WERI-Rb-1 (cell line): ENCODE data around the gene HERC2.
"Not testable (repeated sequence)": the region's sequence is repeated elsewhere in the genome, so short reads cannot be mapped to it uniquely, and the experiment has no call there.

ENCODE experiments used
- DNase-seq: peaks from one replicate; pipeline ENCODE4 v3.0.0-alpha.2; 2020
- H3K27ac ChIP-seq: fragments of 250-450 bp; sonication (Bioruptor Pico); 2 replicates; pipeline ENCODE4 v1.5.1; 2020; ENCODE audit warnings: mild to moderate bottlenecking, moderate library complexity
- H3K27me3 ChIP-seq: fragments of 250-450 bp; sonication (Bioruptor Pico); 2 replicates; pipeline ENCODE4 v1.5.1; 2021; ENCODE audit warnings: mild to moderate bottlenecking, low read depth, moderate library complexity; ENCODE audit not compliant: insufficient read depth, severe bottlenecking
- H3K36me3 ChIP-seq: fragments of 250-450 bp; sonication (Bioruptor Pico); 2 replicates; pipeline ENCODE4 v1.5.1; 2020; ENCODE audit warnings: mild to moderate bottlenecking, moderate library complexity
- H3K4me3 ChIP-seq: 2 replicates; pipeline ENCODE4 v1.5.1; 2011; ENCODE audit warnings: low read depth, mild to moderate bottlenecking, control low read depth, low read length
- H3K9me3 ChIP-seq: fragments of 250-450 bp; sonication (Bioruptor Pico); 2 replicates; pipeline ENCODE4 v1.5.1; 2021; ENCODE audit warnings: mild to moderate bottlenecking, moderate library complexity; ENCODE audit not compliant: severe bottlenecking
- TF ChIP-seq, protein P1 (sequence below): IDR thresholded peaks from 2 replicates; pipeline ENCODE4 v1.5.1; 2011; ENCODE audit warnings: low read depth, mild to moderate bottlenecking, control low read depth, inconsistent platforms, low read length

Gene HERC2

GRCh38 chr15:28289694-28290463 is 32.1 kb downstream of the HERC2 start:
- Histone ChIP-seq H3K27ac (no peak overlapping the region), H3K4me3 (no peak overlapping the region), H3K27me3 (no peaks in the 10 kb centered on the region), H3K36me3 (peaks cover 11% of the 10 kb centered on the region), H3K9me3 (no peaks in the 10 kb centered on the region)
- TF ChIP-seq, protein P1, sequence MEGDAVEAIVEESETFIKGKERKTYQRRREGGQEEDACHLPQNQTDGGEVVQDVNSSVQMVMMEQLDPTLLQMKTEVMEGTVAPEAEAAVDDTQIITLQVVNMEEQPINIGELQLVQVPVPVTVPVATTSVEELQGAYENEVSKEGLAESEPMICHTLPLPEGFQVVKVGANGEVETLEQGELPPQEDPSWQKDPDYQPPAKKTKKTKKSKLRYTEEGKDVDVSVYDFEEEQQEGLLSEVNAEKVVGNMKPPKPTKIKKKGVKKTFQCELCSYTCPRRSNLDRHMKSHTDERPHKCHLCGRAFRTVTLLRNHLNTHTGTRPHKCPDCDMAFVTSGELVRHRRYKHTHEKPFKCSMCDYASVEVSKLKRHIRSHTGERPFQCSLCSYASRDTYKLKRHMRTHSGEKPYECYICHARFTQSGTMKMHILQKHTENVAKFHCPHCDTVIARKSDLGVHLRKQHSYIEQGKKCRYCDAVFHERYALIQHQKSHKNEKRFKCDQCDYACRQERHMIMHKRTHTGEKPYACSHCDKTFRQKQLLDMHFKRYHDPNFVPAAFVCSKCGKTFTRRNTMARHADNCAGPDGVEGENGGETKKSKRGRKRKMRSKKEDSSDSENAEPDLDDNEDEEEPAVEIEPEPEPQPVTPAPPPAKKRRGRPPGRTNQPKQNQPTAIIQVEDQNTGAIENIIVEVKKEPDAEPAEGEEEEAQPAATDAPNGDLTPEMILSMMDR = no peak
- DNase-seq = no peak

DNA sequence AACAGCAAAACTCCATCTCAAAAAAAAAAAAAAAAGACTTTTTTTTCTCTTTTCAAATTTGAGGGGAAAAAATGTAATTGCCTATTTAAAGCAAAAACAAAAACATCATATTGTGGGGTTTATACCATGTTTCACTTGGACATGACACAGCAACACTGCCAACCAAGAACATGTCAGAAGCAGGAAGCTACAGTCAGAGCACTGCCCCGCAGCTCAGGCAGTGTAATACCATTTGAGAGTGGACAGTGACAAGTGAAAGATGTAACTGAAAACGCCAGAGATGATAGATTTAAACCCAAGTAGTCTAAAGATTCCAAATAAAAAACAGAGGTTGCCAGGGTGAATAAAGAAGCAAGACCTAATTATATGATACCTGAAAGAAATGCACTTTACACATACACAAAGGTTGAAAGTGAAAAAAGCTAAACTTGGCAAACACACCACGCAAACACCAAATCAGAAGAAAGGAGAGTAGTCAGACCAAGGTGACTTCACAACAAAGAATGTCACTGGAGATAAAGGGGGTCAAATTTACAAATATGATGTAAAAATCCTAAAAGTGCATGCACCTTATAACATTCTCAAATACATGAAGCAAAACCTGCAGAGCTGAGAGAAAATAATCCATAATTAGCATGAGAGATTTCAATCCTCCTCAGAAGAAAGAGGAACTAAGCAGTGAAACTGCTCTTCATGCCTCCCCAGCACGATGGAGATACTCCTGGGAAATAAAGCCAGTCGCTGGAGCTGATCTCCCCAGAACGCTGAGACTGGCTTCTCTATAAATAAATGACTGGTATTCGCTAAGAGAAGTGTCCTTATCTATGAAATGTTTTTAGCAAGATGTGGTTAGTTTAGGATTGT is 32.9 kb downstream of the HERC2 start:
- H3K4me3 ChIP-seq, H3K27me3 ChIP-seq, DNase-seq, H3K27ac ChIP-seq, H3K9me3 ChIP-seq: not testable (repeated sequence)
- H3K36me3 ChIP-seq = peaks cover 11% of the 10 kb centered on the region

GRCh38 chr15:28286659-28287058 is 35.3 kb downstream of the HERC2 start:
- peaks cover 11% of the 10 kb centered on the region for H3K36me3 ChIP-seq
- not testable (repeated sequence) for DNase-seq, H3K4me3 ChIP-seq, H3K9me3 ChIP-seq, H3K27ac ChIP-seq, H3K27me3 ChIP-seq

GRCh38 chr15:28286031-28286430 is 35.9 kb downstream of the HERC2 start:
- H3K27me3 ChIP-seq = no peaks in the 10 kb centered on the region
- DNase-seq = no peak
- H3K9me3 ChIP-seq = no peaks in the 10 kb centered on the region
- TF ChIP-seq, protein P1 = no peak
- H3K4me3 ChIP-seq = no peak overlapping the region
- H3K36me3 ChIP-seq = peaks cover 5% of the 10 kb centered on the region
- H3K27ac ChIP-seq = no peak overlapping the region

DNA sequence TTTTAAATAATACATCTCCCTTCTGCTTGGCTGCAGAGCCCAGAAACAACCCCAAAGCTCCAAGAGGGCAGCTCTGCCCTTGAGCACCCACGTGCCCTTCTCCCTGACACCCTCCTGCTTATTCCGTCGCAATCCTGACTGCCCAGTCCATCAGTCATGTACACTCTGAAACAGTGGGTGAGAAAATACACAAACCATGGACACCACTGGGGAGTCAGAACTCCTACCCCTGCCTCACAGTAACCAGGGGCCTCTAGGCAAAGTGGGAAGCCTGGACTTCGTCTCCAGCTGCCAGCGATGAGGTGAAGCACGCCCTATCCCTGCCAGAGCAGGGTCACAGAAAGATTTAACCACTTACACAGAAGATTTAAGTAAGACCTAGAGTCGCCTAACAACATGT is 40.1 kb downstream of the HERC2 start:
- Histone ChIP-seq H3K36me3 (peaks cover 21% of the 10 kb centered on the region), H3K27me3 (no peaks in the 10 kb centered on the region), H3K9me3 (no peaks in the 10 kb centered on the region), H3K27ac (no peak overlapping the region), H3K4me3 (no peak overlapping the region)
- TF ChIP-seq, protein P1 = no peak
- DNase-seq = no peak

- Histone ChIP-seq H3K27me3 (no peaks in the 10 kb centered on the region), H3K9me3 (no peaks in the 10 kb centered on the region), H3K4me3 (no peak overlapping the region), H3K36me3 (peaks cover 37% of the 10 kb centered on the region), H3K27ac (no peak overlapping the region)
- no peak for DNase-seq
- TF ChIP-seq, protein P1 = no peak
These were observed 47.3 kb downstream of the HERC2 start for GRCh38 chr15:28274635-28275034.
